Activated T-helper 1 cell treated with anti-CD3 and anti-CD28 coated beads, Interleukin-12 subunit alpha, Interleukin-12 subunit beta, Interleukin-2, Interleukin-4 antibody, amounts not matched to agents 30 ng/mL and 10 ng/mL and 1 ng/mL, durations not matched to agents 14 hours and 24 hours and 36 hours (primary cell): ENCODE measurements around the gene ALKBH6. TPM values are rescaled to one million over a fixed set of nuclear protein-coding genes. Genes with fewer than 3 reads are reported as not detected.

ENCODE experiments used
- DNase-seq: peaks from one replicate; pipeline ENCODE4 v3.0.0; 2021; ENCODE audit warnings: low spot score
- H3K27ac Mint-ChIP-seq: one replicate; pipeline ENCODE4 v1.8.0; 2021; ENCODE audit warnings: mild to moderate bottlenecking, mixed read lengths
- H3K27me3 Mint-ChIP-seq: one replicate; pipeline ENCODE4 v1.8.0; 2022; ENCODE audit warnings: mild to moderate bottlenecking, moderate library complexity, mixed read lengths; ENCODE audit not compliant: insufficient read depth
- H3K36me3 Mint-ChIP-seq: one replicate; pipeline ENCODE4 v1.8.0; 2021; ENCODE audit warnings: low read depth, mixed read lengths
- H3K4me1 Mint-ChIP-seq: one replicate; pipeline ENCODE4 v1.8.0; 2021; ENCODE audit warnings: low read depth, mixed read lengths
- H3K4me3 Mint-ChIP-seq: one replicate; pipeline ENCODE4 v1.8.0; 2021; ENCODE audit warnings: mild to moderate bottlenecking, moderate library complexity, mixed read lengths
- H3K9me3 Mint-ChIP-seq: one replicate; pipeline ENCODE4 v1.8.0; 2021; ENCODE audit warnings: mixed read lengths
- intact Hi-C: fragments of 100-400 bp; cut with micrococcal nuclease; formaldehyde crosslinking; loops from one replicate; pipeline ENCODE4 v1.15.1; 2024
- total RNA-seq: library from RNA; stranded (reverse); gene quantifications from 2 replicates; pipeline ENCODE4 v1.2.3, GENCODE V29; 2022

Gene ALKBH6
- 48.3 and 60.6 TPM in 2 replicates for total RNA-seq

DNA sequence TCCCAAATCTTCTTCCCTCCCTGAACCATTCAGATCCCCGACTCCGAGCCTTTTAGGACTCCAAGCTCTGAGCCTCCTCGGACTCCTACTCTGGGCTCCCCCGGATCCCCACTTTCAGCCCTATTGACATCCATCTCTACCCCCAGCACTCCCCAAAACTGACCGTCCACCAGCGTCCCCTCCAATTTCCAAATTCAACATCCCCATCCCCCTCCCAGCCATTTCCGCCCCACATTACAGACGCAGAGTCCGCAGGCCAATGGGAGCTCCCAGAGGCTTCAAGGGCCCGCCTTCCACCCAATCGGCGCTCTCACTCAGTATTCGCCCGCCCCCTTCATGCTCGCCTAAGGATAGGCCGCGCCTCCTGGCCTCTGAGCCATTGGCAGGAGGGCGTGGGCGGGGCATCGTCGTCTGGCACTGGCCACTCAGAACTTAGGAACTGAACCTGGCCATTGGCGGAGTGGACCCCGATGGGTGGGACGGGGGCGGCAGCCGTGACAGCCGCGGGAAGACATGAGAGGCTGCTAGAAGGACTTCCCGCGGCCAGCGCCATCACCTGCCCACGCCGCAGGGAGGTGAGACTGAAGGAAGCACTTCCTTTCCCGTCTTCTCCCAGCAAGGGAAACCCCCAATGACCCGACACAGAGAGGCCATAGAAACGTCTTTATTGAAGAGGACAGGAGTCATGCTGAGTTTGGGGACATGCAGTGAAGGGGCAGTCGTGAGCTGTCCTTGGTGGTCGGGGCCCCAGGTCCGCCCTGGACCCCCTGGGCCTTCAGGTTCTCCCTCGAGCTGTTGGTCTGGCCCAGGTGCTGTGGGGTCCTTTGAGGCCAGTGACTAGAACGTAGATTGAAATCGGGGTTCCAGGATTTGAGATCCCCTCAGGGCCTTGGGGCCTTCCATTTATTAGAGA, at the start of gene ALKBH6:
Gene ALKBH6 (minus strand): TSS at position 202 of the 913 bp plus-strand sequence. CDS start 816 bp downstream, outside the sequence.
- peak within 1 kb of the TSS; percentile 96 for H3K27ac Mint-ChIP-seq
- DNase-seq, result peak; percentile 100
- H3K9me3 Mint-ChIP-seq, result no peaks in the 10 kb centered on the region
- H3K36me3 Mint-ChIP-seq, result peaks cover 1% of the 10 kb centered on the region
- H3K4me3 Mint-ChIP-seq, result peak within 1 kb of the TSS; percentile 98
- intact Hi-C loops, result loop anchor here (1.0 to 5.0 kb wide), 9 partner anchors 19 to 297 kb away; partner anchors contain the start of genes CAPNS1, CLIP3, HCST and KMT2B
- H3K4me1 Mint-ChIP-seq, result peaks cover 46% of the 10 kb centered on the region
- no peaks in the 10 kb centered on the region for H3K27me3 Mint-ChIP-seq

DNA sequence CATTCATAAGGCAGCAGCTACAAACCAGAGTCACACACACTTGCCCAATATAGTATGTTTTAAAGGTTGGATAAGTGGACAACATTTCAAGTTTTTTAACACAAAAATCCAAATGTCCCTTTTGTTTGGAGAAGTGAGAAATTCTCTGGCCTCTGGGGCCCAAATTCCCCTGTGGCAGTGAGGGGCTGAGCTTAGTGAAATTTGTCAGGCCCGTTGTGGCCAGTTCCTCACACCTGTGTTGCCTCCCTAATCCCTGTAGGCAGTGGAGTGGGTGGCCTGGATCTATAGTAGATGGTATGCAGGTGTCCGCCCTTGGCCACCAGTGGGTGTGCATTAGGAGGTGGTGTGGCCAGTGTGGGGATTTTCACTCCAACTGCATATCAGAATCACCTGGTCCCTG, 47.4 kb upstream of the ALKBH6 start:
- peaks cover 25% of the 10 kb centered on the region for H3K36me3 Mint-ChIP-seq
- H3K4me1 Mint-ChIP-seq, result peaks cover 17% of the 10 kb centered on the region
- intact Hi-C loops, result no loop called here
- no peak for DNase-seq
- no peaks in the 10 kb centered on the region for H3K9me3 Mint-ChIP-seq
- H3K4me3 Mint-ChIP-seq, result no peak overlapping the region
- no peaks in the 10 kb centered on the region for H3K27me3 Mint-ChIP-seq
- no peak overlapping the region for H3K27ac Mint-ChIP-seq

DNA sequence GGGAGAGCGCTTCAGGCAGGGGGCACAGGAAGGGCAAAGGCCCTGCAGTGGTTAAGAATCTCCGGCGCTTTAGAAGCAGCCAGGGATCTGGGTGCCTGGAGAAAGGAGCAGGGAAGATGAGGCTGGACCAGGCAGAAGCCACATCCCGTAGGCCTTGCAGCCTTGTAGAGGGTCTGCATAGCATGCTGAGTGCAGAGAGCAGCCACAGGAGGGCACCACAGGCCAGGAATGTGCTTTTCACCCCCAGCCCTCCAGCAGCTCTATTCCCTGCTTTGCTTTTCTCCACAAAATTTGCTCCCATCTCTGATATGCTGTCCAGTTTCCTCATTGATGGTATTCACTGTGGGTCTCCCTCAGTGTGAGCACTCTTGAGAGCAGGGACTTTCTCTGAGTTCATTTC, 46.4 kb upstream of the ALKBH6 start:
- Mint-ChIP-seq H3K4me3 (no peak overlapping the region), H3K9me3 (no peaks in the 10 kb centered on the region), H3K27ac (no peak overlapping the region), H3K27me3 (no peaks in the 10 kb centered on the region), H3K36me3 (peaks cover 22% of the 10 kb centered on the region), H3K4me1 (peaks cover 26% of the 10 kb centered on the region)
- intact Hi-C loops, result loop anchor here (1.0 kb wide), 1 partner anchor 110 kb away; no protein-coding TSS in a partner anchor
- no peak for DNase-seq

DNA sequence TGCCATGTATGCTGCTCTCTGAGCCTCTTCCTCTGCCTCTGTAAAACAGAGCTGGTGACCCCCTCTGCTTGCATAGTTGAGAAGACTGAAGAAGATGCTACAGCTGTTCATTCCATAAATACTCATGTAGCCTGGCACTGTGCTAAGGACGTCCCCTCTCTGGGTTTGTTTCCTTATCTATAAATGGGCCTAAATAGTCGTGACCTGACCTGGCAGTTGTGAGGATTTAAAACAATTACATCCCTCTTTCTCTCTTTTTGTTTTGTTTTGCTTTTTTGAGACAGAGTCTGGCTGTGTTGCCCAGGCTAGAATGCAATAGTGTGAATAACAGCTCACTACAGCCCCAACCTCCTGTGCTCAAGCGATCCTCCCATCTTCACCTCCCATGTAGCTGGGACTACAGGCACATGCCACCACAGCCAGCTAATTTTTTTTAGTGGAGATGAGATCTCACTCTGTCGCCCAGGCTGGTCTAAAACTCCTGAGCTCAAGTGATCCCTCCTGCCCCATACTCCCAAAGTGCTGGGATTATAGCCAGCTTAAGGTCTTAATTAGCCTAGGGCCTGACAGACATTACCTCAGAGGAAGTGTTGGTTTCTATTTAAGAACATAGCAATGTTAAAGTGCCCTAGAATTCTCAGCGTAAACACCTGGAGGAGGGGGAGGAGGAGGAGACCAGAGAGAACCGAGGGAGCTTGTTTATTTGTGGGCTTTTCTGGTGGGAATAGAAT, 45.3 kb upstream of the ALKBH6 start:
- H3K27ac Mint-ChIP-seq, result no peak overlapping the region
- intact Hi-C loops, result loop anchor here (5.0 to 10.0 kb wide), 2 partner anchors 428 to 795 kb away; partner anchors contain the start of genes ZNF345 and ZNF566
- peaks cover 29% of the 10 kb centered on the region for H3K4me1 Mint-ChIP-seq
- H3K4me3 Mint-ChIP-seq, result no peak overlapping the region
- H3K36me3 Mint-ChIP-seq, result peaks cover 16% of the 10 kb centered on the region
- H3K27me3 Mint-ChIP-seq, result no peaks in the 10 kb centered on the region
- H3K9me3 Mint-ChIP-seq, result no peaks in the 10 kb centered on the region
- DNase-seq, result no peak

DNA sequence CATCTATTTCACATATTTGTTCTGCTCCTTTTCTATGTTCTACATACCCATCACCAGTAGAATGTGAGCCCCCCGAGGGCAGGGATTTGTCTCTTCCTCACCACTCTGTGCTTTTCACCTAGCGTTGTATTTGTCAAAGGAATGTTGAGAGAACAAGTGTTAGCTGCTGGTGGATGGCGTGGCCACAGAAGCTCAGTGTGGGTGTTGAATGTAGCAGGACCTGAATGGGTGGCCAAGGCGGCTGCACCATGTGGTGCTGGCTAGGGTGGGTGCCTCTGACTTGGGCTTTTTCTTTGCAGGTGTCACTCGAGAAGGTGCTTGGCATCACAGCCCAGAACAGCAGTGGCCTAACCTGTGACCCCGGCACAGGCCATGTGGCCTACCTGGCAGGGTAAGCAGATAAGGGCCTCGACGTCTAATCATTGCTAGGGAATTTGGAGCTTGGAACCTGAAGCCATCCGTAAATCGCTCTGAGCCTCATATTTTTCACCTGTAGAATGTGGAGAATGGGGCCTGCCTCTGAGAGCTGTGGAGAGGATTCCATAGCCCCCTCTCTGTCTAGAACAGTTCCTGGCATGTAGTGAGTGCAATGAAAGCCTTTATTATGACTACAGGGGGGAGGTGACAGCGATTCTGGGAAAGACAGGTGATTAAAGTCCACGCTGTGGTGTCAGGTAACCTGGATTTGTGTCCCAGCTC, 44.6 kb upstream of the ALKBH6 start:
- no peaks in the 10 kb centered on the region for H3K9me3 Mint-ChIP-seq
- H3K4me1 Mint-ChIP-seq, result peaks cover 32% of the 10 kb centered on the region
- H3K4me3 Mint-ChIP-seq, result no peak overlapping the region
- H3K27ac Mint-ChIP-seq, result peak overlapping the region; percentile 21
- DNase-seq, result no peak
- H3K36me3 Mint-ChIP-seq, result peaks cover 13% of the 10 kb centered on the region
- intact Hi-C loops, result loop anchor here (5.0 to 10.0 kb wide), 2 partner anchors 429 to 796 kb away; partner anchors contain the start of genes ZNF345 and ZNF566
- H3K27me3 Mint-ChIP-seq, result no peaks in the 10 kb centered on the region

DNA sequence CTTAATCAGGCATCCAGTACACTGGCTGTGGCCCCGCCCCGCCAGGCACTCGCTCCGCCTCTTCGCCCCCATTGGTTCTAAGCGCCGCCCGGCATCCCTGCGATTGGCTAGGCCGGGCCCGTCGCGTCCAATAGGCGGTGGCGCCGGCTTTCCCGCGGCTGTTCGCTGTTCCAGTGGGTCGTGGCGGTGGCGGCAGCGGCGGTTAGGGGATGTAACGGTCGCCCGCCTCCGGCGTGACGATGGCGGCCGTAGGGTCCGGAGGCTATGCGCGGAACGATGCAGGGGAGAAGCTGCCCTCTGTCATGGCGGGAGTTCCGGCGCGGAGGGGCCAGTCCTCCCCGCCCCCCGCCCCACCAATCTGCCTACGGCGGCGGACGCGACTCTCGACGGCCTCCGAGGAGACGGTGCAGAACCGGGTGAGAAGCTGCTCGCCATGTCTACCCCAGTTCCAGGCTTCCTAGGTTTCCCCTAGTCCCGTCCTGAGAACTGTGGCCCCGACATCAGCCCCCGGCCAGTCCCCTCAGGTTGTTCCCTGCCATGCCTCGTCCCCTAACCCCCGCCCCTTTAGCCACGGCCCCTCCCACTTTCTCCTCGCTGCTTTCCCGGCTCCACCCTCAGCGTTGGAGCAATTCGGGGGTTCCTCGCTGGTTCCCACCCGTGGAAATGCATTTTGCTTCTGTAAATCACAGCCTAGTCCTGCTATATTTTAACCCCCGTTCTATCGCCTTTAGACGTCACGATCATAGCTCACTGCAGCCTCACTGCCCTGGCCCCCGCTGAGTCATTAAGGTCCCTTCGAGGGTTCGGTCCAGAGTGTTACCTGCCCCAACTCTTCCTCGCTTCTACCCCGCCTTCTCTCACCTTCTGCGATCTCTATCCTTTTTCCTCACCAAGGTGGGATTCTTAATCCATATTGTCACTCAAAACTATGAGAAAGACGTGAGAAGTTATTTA, 41.0 kb upstream of the ALKBH6 start, which contains the start of gene WDR62:
Gene WDR62 (plus strand): TSS at position 165 of the 954 bp plus-strand sequence. CDS start 75 bp downstream, at position 240.
- peaks cover 45% of the 10 kb centered on the region for H3K4me1 Mint-ChIP-seq
- H3K27me3 Mint-ChIP-seq, result no peaks in the 10 kb centered on the region
- H3K4me3 Mint-ChIP-seq, result peak within 1 kb of the TSS; percentile 99
- peaks cover 9% of the 10 kb centered on the region for H3K36me3 Mint-ChIP-seq
- peak; percentile 93 for DNase-seq
- H3K27ac Mint-ChIP-seq, result peak within 1 kb of the TSS; percentile 96
- H3K9me3 Mint-ChIP-seq, result no peaks in the 10 kb centered on the region
- intact Hi-C loops, result loop anchor here (1.0 to 10.0 kb wide), 14 partner anchors 38 to 800 kb away; partner anchors contain the start of genes ALKBH6, NFKBID, PSENEN and SDHAF1

DNA sequence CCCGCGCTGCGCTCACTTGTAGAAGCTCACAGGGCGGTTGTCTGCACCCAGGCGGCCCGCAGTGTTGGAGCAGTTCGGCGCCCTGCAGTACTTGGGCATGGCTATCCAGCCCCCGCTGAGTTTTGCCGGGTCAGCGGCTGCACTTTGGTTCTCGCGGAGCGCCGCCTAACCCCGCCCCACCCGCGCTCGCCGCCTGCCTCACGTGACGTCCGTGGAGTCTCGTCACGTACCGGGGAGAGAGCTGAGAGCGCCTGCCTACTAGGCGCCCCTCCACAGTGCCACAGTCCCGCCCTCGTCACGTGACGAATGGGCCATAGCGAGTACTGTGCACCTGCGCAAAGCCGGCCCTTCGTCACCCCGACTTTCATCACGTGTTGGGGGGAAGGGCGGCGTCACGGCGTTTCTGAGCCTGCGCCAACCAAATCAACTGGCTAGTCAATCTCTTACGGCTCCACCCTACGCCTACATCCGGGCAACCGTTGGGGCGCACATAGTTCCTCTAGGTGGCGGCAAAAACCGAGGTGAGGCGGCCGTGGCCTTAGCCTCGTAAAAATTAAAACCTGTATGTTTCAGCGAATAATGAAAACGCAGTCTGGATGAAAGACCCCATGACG, 40.2 kb upstream of the ALKBH6 start, which contains the start of gene THAP8:
Gene THAP8 (minus strand): TSS at position 167 of the 614 bp plus-strand sequence. CDS start 68 bp downstream, at position 99.
- intact Hi-C loops, result loop anchor here (1.0 to 10.0 kb wide), 13 partner anchors 39 to 801 kb away; partner anchors contain the start of genes ALKBH6, NFKBID, PSENEN and SDHAF1
- no peaks in the 10 kb centered on the region for H3K27me3 Mint-ChIP-seq
- DNase-seq, result peak; percentile 100
- peak within 1 kb of the TSS; percentile 96 for H3K27ac Mint-ChIP-seq
- no peaks in the 10 kb centered on the region for H3K9me3 Mint-ChIP-seq
- H3K4me1 Mint-ChIP-seq, result peaks cover 45% of the 10 kb centered on the region
- H3K4me3 Mint-ChIP-seq, result peak within 1 kb of the TSS; percentile 99
- H3K36me3 Mint-ChIP-seq, result peaks cover 9% of the 10 kb centered on the region

DNA sequence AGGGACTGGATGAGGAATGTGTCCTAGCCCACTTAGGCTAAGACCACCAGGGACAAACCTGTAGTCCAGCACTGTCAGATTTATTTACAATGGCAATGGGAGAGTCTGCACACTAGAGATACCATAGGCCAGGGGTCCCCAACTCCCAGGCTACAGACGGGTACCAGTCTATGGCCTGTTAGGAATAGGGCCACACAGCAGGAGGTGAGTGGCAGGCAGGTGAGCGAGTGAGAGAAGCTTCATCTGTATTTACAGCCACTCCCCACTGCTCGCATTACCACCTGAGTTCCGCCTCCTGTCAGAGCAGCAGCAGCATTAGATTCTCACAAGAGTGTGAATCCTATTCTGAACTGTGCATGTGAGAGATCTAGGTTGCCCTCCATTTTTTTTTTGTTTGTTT, 37.6 kb upstream of the ALKBH6 start:
- H3K4me3 Mint-ChIP-seq, result peak overlapping the region; percentile 50
- intact Hi-C loops, result loop anchor here (10.0 kb wide), 1 partner anchor 803 kb away; the partner anchor contains the start of gene ZNF345

DNA sequence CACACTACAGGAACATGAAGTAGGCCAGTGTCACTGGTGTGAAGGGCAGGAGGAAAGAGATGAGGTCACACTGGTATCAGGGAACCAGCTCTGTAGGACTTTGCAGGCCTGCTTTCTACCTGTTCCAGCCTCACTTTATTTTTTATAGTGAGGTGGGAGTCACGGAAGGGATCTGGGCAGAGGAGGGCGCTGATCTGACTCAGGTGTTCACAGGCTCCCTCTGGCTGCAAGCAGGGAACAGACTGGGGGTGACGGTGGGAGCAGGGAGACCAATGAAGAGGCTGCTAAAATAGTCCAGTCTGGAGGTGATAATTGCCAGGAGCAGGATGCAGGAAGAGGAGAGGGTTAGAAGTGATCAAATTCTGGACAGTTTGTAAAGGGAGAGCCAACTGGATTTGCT, 37.2 kb upstream of the ALKBH6 start:
- intact Hi-C loops, result loop anchor here (10.0 kb wide), 1 partner anchor 804 kb away; the partner anchor contains the start of gene ZNF345

More for the DNA sequence above, 37.6 kb upstream of the ALKBH6 start:
- no peak overlapping the region for H3K27ac Mint-ChIP-seq
- H3K4me1 Mint-ChIP-seq, result peaks cover 32% of the 10 kb centered on the region
- no peak for DNase-seq
- peaks cover 4% of the 10 kb centered on the region for H3K36me3 Mint-ChIP-seq
- H3K27me3 Mint-ChIP-seq, result no peaks in the 10 kb centered on the region
- no peaks in the 10 kb centered on the region for H3K9me3 Mint-ChIP-seq

DNA sequence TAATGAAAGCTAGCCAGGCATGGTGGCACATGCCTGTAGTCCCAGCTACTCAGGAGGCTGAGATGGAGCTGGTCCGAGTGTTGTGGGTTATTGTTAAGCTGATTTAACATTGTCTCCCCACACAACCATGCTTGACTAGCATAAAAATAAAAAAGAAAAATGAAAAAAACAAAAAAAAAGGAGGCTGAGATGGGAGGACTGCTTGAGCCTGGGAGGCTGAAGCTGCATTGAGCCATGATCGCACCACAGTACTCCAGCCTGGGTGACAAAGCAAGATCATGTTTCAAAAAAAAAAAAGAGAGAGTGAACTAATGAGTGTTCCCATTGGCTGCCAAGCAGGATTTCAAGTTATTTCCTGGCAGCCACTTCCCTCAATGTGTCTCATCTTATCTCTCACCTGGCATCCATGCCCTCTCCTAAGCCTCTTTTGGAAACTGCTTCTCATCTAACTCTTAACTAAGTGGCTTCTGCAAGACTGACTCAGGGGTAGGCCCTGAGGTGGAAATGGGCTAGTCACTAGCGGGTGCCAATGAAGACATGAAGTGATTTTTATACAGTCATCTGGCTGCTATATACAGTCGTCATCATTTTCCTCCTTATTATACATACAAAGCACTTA, 35.2 kb upstream of the ALKBH6 start:
- intact Hi-C loops, result no loop called here
- no peak for DNase-seq
- Mint-ChIP-seq H3K4me3 (no peak overlapping the region), H3K27me3 (no peaks in the 10 kb centered on the region), H3K4me1 (peaks cover 16% of the 10 kb centered on the region), H3K27ac (no peak overlapping the region), H3K9me3 (no peaks in the 10 kb centered on the region), H3K36me3 (peaks cover 8% of the 10 kb centered on the region)

More for the DNA sequence above, 37.2 kb upstream of the ALKBH6 start:
- H3K27ac Mint-ChIP-seq, result peak overlapping the region; percentile 15
- H3K36me3 Mint-ChIP-seq, result peaks cover 4% of the 10 kb centered on the region
- no peak for DNase-seq
- peak overlapping the region; percentile 50 for H3K4me3 Mint-ChIP-seq
- peaks cover 28% of the 10 kb centered on the region for H3K4me1 Mint-ChIP-seq
- H3K27me3 Mint-ChIP-seq, result no peaks in the 10 kb centered on the region
- no peaks in the 10 kb centered on the region for H3K9me3 Mint-ChIP-seq
